Fibroblast of lung (primary cell): Measurements from ENCODE around the gene CDKAL1.

Source experiments
- EZH2 ChIP-seq: IDR thresholded peaks from 2 replicates; pipeline ENCODE4 v1.5.1; 2012; ENCODE audit warnings: low read length, control low read depth, mild to moderate bottlenecking; ENCODE audit errors: missing control alignments
- TF ChIP-seq, protein P1 (sequence below), 2 donors: IDR thresholded peaks in 1 of 2; conservative IDR thresholded peaks in 1 of 2; 1 replicate in 1 of 2; 2 replicates in 1 of 2; pipeline ENCODE4 v1.5.1; 2011 to 2012; ENCODE audit warnings: low read length in 2 of 2, control low read depth in 1 of 2, inconsistent platforms in 1 of 2, low read depth in 1 of 2, mild to moderate bottlenecking in 1 of 2

DNA sequence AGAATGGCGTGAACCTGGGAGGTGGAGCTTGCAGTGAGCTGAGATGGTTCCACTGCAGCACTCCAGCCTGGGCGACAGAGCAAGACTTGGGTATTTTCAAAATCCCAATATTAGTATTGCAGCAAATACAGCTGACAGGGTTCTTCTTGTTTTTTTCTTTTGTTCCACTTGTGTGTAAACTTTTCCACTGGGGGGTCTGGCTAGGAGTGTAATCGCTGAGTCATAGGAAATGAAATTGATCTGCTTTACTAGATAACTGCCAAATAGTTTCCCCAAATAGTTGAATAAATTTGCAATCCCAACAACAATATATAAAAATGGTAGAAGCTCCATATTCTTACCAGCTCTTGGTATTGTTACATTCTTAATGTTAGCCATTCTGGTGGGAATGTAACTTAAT, 533.3 kb downstream of the CDKAL1 start:
- TF ChIP-seq EZH2: no peak
- TF ChIP-seq, protein P1, sequence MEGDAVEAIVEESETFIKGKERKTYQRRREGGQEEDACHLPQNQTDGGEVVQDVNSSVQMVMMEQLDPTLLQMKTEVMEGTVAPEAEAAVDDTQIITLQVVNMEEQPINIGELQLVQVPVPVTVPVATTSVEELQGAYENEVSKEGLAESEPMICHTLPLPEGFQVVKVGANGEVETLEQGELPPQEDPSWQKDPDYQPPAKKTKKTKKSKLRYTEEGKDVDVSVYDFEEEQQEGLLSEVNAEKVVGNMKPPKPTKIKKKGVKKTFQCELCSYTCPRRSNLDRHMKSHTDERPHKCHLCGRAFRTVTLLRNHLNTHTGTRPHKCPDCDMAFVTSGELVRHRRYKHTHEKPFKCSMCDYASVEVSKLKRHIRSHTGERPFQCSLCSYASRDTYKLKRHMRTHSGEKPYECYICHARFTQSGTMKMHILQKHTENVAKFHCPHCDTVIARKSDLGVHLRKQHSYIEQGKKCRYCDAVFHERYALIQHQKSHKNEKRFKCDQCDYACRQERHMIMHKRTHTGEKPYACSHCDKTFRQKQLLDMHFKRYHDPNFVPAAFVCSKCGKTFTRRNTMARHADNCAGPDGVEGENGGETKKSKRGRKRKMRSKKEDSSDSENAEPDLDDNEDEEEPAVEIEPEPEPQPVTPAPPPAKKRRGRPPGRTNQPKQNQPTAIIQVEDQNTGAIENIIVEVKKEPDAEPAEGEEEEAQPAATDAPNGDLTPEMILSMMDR (conservative IDR thresholded peaks at IDR 0.05 in 1 of 2, IDR thresholded peaks at IDR 0.05 in 1 of 2; ENCODE audit: low read depth in 1 of 2, low read length in 2 of 2): no peak
